Measurements from ENCODE around the gene TTR. TPM values are rescaled to one million over a fixed set of nuclear protein-coding genes. Genes with fewer than 3 reads are reported as not detected.

The TTR gene
- total RNA-seq, 4 donors from 2014 or later, result not detected

GRCh38 chr18:31603315-31603714 is 11.6 kb downstream of the TTR start:
- Histone ChIP-seq H3K4me3 (no peak overlapping the region), H3K4me1 (no peaks in the 10 kb centered on the region), H3K27me3 (no peaks in the 10 kb centered on the region), H3K36me3 (no peaks in the 10 kb centered on the region), H3K9me3 (no peaks in the 10 kb centered on the region), H3K27ac (no peak overlapping the region)
- DNase-seq, result no peak
- intact Hi-C loops (cut with DNase I; ENCODE audit: low total_unique reads), result no loop called here
- TF ChIP-seq POLR2A (IDR thresholded peaks at IDR 0.05) (no peak), CTCF (IDR thresholded peaks at IDR 0.05) (no peak)

- Histone ChIP-seq H3K27ac (no peak overlapping the region), H3K9me3 (no peaks in the 10 kb centered on the region), H3K4me1 (no peaks in the 10 kb centered on the region), H3K27me3 (no peaks in the 10 kb centered on the region), H3K4me3 (no peak overlapping the region), H3K36me3 (no peaks in the 10 kb centered on the region)
- TF ChIP-seq CTCF (IDR thresholded peaks at IDR 0.05) (no peak), POLR2A (IDR thresholded peaks at IDR 0.05) (no peak)
- no peak for DNase-seq
- intact Hi-C loops (cut with DNase I; ENCODE audit: low total_unique reads), result no loop called here
Measured at GRCh38 chr18:31606265-31606664, 14.6 kb downstream of the TTR start.

GRCh38 chr18:31607384-31607783 is 15.7 kb downstream of the TTR start:
- no peak for DNase-seq
- TF ChIP-seq CTCF (IDR thresholded peaks at IDR 0.05), result no peak
- no peak for TF ChIP-seq POLR2A (IDR thresholded peaks at IDR 0.05)
- intact Hi-C loops (cut with DNase I; ENCODE audit: low total_unique reads), result no loop called here
- H3K27me3 ChIP-seq, result no peaks in the 10 kb centered on the region
- H3K27ac ChIP-seq, result no peak overlapping the region
- no peaks in the 10 kb centered on the region for H3K4me1 ChIP-seq
- H3K4me3 ChIP-seq, result no peak overlapping the region
- H3K9me3 ChIP-seq, result no peaks in the 10 kb centered on the region
- H3K36me3 ChIP-seq, result no peaks in the 10 kb centered on the region

- intact Hi-C loops (cut with DNase I; ENCODE audit: low total_unique reads), result no loop called here
- Histone ChIP-seq H3K4me1 (no peaks in the 10 kb centered on the region), H3K4me3 (no peak overlapping the region), H3K27me3 (no peaks in the 10 kb centered on the region), H3K9me3 (no peaks in the 10 kb centered on the region), H3K27ac (no peak overlapping the region), H3K36me3 (no peaks in the 10 kb centered on the region)
- TF ChIP-seq CTCF (IDR thresholded peaks at IDR 0.05), result no peak
- TF ChIP-seq POLR2A (IDR thresholded peaks at IDR 0.05), result no peak
- no peak for DNase-seq
Measured at GRCh38 chr18:31609886-31610285, 18.2 kb downstream of the TTR start.

GRCh38 chr18:31610286-31611205 is 18.9 kb downstream of the TTR start:
- DNase-seq, result no peak
- intact Hi-C loops (cut with DNase I; ENCODE audit: low total_unique reads), result no loop called here
- Histone ChIP-seq H3K4me3 (no peak overlapping the region), H3K27ac (no peak overlapping the region), H3K36me3 (no peaks in the 10 kb centered on the region), H3K27me3 (no peaks in the 10 kb centered on the region), H3K4me1 (no peaks in the 10 kb centered on the region), H3K9me3 (no peaks in the 10 kb centered on the region)
- TF ChIP-seq POLR2A (IDR thresholded peaks at IDR 0.05), result no peak
- no peak for TF ChIP-seq CTCF (IDR thresholded peaks at IDR 0.05)
